Panc1 (cell line): ENCODE data around the gene MSI2.

Source experiments
- CTCF ChIP-seq: fragments of 450-650 bp; IDR thresholded peaks from 2 replicates; pipeline ENCODE4 v1.5.1; 2017; ENCODE audit warnings: mild to moderate bottlenecking
- POLR2AphosphoS5 ChIP-seq: IDR thresholded peaks from 2 replicates; pipeline ENCODE4 v1.6.1; 2012; ENCODE audit warnings: mild to moderate bottlenecking, low read depth, low read length, moderate library complexity
- REST ChIP-seq, 2 experiments: IDR thresholded peaks; 2 replicates each; pipeline ENCODE4 v1.6.1; 2011 to 2012; ENCODE audit warnings: low read depth in 2 of 2, control low read depth in 1 of 2, low read length in 1 of 2, mild to moderate bottlenecking in 1 of 2, moderate library complexity in 1 of 2; ENCODE audit not compliant: insufficient read depth in 1 of 2
- SIN3A ChIP-seq: IDR thresholded peaks from 2 replicates; pipeline ENCODE4 v1.6.1; 2012; ENCODE audit warnings: low read depth, mild to moderate bottlenecking, low read length, moderate library complexity, borderline replicate concordance; ENCODE audit not compliant: insufficient read depth
- TCF7L2 ChIP-seq: IDR thresholded peaks from 2 replicates; pipeline ENCODE4 v1.6.1; 2011; ENCODE audit warnings: mild to moderate bottlenecking, low read depth, low read length, inconsistent platforms

GRCh38 chr17:57423541-57423940 lies 167.2 kb downstream of the MSI2 start:
- TF ChIP-seq SIN3A (no peak), POLR2AphosphoS5 (no peak), CTCF (no peak), TCF7L2 (no peak), REST (IDR thresholded peaks at IDR 0.05; ENCODE audit: insufficient read depth in 1 of 2, low read depth in 2 of 2, low read length in 1 of 2) (no peak)
